HepG2 (cell line): ENCODE results near the gene DLEC1. TPM values are rescaled to one million over a fixed set of nuclear protein-coding genes. Genes with fewer than 3 reads are reported as not detected.

Experiments
- DNMT1 ChIP-seq: sonication (generic); formaldehyde crosslinking; IDR thresholded peaks from 2 replicates; pipeline ENCODE4 v1.5.1; 2020; ENCODE audit warnings: mild to moderate bottlenecking, missing genetic modification reagents
- MXD4 ChIP-seq: IDR thresholded peaks from 2 replicates; pipeline ENCODE4 v1.6.1; 2016; ENCODE audit warnings: mild to moderate bottlenecking, missing biosample characterization, missing genetic modification reagents
- NFYC ChIP-seq: IDR thresholded peaks from 2 replicates; pipeline ENCODE4 v1.6.1; 2016; ENCODE audit warnings: missing genetic modification reagents, missing compliant biosample characterization
- NR2F1 ChIP-seq, 2 experiments: fragments of 450-650 bp in 1 of 2; formaldehyde crosslinking in 1 of 2; IDR thresholded peaks; 2 replicates each; pipeline versions ENCODE4 v1.5.0 to v1.6.1; 2016 to 2020; ENCODE audit warnings: mild to moderate bottlenecking in 1 of 2, missing compliant biosample characterization in 1 of 2, missing genetic modification reagents in 1 of 2, moderate library complexity in 1 of 2
- PHF20 ChIP-seq: sonication (generic); formaldehyde crosslinking; IDR thresholded peaks from 2 replicates; pipeline ENCODE4 v1.5.0; 2020; ENCODE audit warnings: mild to moderate bottlenecking, missing genetic modification reagents
- PPARG ChIP-seq: conservative IDR thresholded peaks from 2 replicates; pipeline ENCODE4 v1.6.1; 2016; ENCODE audit warnings: missing biosample characterization, missing genetic modification reagents
- RAD21 ChIP-seq: fragments of 450-650 bp; formaldehyde crosslinking; IDR thresholded peaks from 2 replicates; pipeline ENCODE4 v1.5.0; 2020; ENCODE audit warnings: mild to moderate bottlenecking
- SAP130 ChIP-seq: IDR thresholded peaks from 2 replicates; pipeline ENCODE4 v1.6.1; 2016; ENCODE audit warnings: low read depth
- SNAPC2 ChIP-seq: sonication (generic); formaldehyde crosslinking; IDR thresholded peaks from 2 replicates; pipeline ENCODE4 v1.8.1; 2022; ENCODE audit warnings: mild to moderate bottlenecking, missing genetic modification reagents
- SRSF1 ChIP-seq: fragments of 200-400 bp; formaldehyde crosslinking; optimal IDR thresholded peaks from 2 replicates; pipeline ENCODE3; 2017; ENCODE audit warnings: mild to moderate bottlenecking, low read depth, low read length, moderate library complexity
- ZFP82 ChIP-seq: sonication (generic); formaldehyde crosslinking; IDR thresholded peaks from 2 replicates; pipeline ENCODE4 v1.5.1; 2020; ENCODE audit warnings: mild to moderate bottlenecking, missing genetic modification reagents, borderline replicate concordance
- ZNF256 ChIP-seq: sonication (generic); formaldehyde crosslinking; conservative IDR thresholded peaks from 2 replicates; pipeline ENCODE4 v1.4.0; 2020; ENCODE audit warnings: missing genetic modification reagents
- ZNF501 ChIP-seq: sonication (generic); formaldehyde crosslinking; IDR thresholded peaks from 2 replicates; pipeline ENCODE4 v1.5.1; 2020; ENCODE audit warnings: mild to moderate bottlenecking, moderate library complexity, missing genetic modification reagents
- ZNF564 ChIP-seq: sonication (generic); formaldehyde crosslinking; IDR thresholded peaks from 2 replicates; pipeline ENCODE4 v1.8.1; 2023; ENCODE audit warnings: mild to moderate bottlenecking, missing genetic modification reagents
- ZNF569 ChIP-seq: sonication (generic); formaldehyde crosslinking; IDR thresholded peaks from 2 replicates; pipeline ENCODE4 v1.5.0; 2020; ENCODE audit warnings: mild to moderate bottlenecking, missing genetic modification reagents, moderate library complexity, borderline replicate concordance
- ZNF674 ChIP-seq: sonication (generic); formaldehyde crosslinking; IDR thresholded peaks from 2 replicates; pipeline ENCODE4 v1.5.0; 2020; ENCODE audit warnings: low read depth, mild to moderate bottlenecking, missing genetic modification reagents
- polyA plus RNA-seq, 8 experiments: library from polyadenylated mRNA; depleted of rRNA in 3 of 8; stranded (reverse) in 7 of 8; unstranded in 1 of 8; fragments of >200 nt; fragmentation: Illumina TruSeq in 4 of 8; extraction: Trizol in 4 of 8; gene quantifications; 2 replicates each; pipeline versions ENCODE4 v1.2.1 to v1.2.3, GENCODE V29; 2011 to 2016; ENCODE audit warnings: low read depth in 4 of 8, missing spikeins in 1 of 8, mixed read lengths in 1 of 8; ENCODE audit not compliant: insufficient read depth in 1 of 8
- total RNA-seq, 5 experiments: library from RNA; depleted of rRNA; stranded (reverse); fragments of >200 nt; fragmentation: Illumina TruSeq; extraction: Trizol; gene quantifications; 2 replicates each; pipeline ENCODE4 v1.2.3, GENCODE V29; 2016; ENCODE audit warnings: low read depth in 1 of 5
- TF ChIP-seq, protein P1 (sequence below): sonication (generic); formaldehyde crosslinking; IDR thresholded peaks from 2 replicates; pipeline ENCODE4 v1.8.0; 2022; ENCODE audit warnings: mild to moderate bottlenecking, missing genetic modification reagents, borderline replicate concordance
- TF ChIP-seq, protein P2 (sequence below): sonication (generic); formaldehyde crosslinking; IDR thresholded peaks from 2 replicates; pipeline ENCODE4 v1.5.0; 2020; ENCODE audit warnings: mild to moderate bottlenecking, missing genetic modification reagents, moderate library complexity
- TF ChIP-seq, protein P3 (sequence below): sonication (generic); formaldehyde crosslinking; IDR thresholded peaks from 2 replicates; pipeline ENCODE4 v1.8.1; 2023; ENCODE audit warnings: missing genetic modification reagents, mild to moderate bottlenecking, borderline replicate concordance
- TF ChIP-seq, protein P4 (sequence below): sonication (generic); formaldehyde crosslinking; IDR thresholded peaks from 2 replicates; pipeline ENCODE4 v1.8.0; 2022; ENCODE audit warnings: mild to moderate bottlenecking, missing genetic modification reagents, moderate library complexity
- TF ChIP-seq, protein P5 (sequence below): sonication (generic); formaldehyde crosslinking; IDR thresholded peaks from 2 replicates; pipeline ENCODE4 v1.4.0; 2020; ENCODE audit warnings: missing genetic modification reagents

Gene DLEC1
- total and polyA plus RNA-seq, 2 of the 13 experiments (the other 11 are each of a cell fraction or from before 2014, with no cell fraction given), result 0.09 TPM; not detected in 1

DNA sequence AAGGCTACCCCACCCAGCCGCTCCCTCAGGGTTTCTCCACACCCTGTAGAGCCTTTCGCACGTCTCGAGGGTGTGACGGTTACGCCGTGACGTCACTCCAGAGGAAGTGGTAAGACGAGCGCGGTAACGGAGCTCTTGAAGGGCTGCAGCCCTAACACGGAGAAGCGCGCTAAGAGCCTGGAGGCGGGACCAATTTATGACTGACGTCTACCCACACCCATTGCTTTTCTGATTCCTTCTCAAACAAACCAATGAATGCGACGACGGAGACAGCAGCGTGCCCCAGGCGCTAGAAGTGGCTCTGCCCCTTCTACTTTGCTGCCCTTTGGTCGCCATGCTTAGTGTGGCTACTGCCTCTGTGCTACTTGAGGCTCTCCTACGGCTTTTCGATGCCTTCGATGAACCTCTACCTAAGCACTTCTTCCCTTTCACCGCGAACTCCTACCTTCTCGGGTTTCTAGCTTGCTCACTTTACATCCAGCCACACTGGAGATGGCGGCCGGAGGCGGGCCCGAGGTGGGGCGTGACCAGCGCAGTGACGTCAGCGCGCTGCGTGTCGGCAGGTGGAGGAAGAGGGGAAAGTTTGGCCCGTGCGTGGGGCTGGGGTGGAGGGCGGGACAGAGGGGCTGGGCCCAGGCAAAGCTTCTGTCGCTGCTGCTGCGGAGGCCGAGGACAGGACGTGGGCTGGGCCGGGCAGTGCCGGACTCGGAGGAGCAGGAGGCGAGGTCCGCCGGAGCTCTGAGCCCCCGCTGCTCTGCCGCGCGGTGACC is 126.1 kb downstream of the DLEC1 start, which contains the start of gene OXSR1 (continued):
- TF ChIP-seq NFYC (CRISPR knock-in tag), result peak; percentile 96
- TF ChIP-seq, protein P1, sequence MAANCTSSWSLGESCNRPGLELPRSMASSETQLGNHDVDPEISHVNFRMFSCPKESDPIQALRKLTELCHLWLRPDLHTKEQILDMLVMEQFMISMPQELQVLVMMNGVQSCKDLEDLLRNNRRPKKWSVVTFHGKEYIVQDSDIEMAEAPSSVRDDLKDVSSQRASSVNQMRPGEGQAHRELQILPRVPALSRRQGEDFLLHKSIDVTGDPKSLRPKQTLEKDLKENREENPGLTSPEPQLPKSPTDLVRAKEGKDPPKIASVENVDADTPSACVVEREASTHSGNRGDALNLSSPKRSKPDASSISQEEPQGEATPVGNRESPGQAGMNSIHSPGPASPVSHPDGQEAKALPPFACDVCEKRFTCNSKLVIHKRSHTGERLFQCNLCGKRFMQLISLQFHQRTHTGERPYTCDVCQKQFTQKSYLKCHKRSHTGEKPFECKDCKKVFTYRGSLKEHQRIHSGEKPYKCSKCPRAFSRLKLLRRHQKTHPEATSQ (CRISPR knock-in tag), result peak; percentile 17; the same call in 1 of the 2 replicates
- no peak for TF ChIP-seq ZNF674 (CRISPR knock-in tag)
- TF ChIP-seq NR2F1 (CRISPR knock-in tag; IDR thresholded peaks at IDR 0.05), result peak; percentile 45 to 51; a peak in 1 of 4 replicates
- TF ChIP-seq, protein P2, sequence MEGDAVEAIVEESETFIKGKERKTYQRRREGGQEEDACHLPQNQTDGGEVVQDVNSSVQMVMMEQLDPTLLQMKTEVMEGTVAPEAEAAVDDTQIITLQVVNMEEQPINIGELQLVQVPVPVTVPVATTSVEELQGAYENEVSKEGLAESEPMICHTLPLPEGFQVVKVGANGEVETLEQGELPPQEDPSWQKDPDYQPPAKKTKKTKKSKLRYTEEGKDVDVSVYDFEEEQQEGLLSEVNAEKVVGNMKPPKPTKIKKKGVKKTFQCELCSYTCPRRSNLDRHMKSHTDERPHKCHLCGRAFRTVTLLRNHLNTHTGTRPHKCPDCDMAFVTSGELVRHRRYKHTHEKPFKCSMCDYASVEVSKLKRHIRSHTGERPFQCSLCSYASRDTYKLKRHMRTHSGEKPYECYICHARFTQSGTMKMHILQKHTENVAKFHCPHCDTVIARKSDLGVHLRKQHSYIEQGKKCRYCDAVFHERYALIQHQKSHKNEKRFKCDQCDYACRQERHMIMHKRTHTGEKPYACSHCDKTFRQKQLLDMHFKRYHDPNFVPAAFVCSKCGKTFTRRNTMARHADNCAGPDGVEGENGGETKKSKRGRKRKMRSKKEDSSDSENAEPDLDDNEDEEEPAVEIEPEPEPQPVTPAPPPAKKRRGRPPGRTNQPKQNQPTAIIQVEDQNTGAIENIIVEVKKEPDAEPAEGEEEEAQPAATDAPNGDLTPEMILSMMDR (CRISPR knock-in tag), result 0 out of 2 replicates have a peak, but pooled peaks have one; percentile 0
- peak; percentile 62 for TF ChIP-seq PHF20 (CRISPR knock-in tag)
- TF ChIP-seq MXD4 (CRISPR knock-in tag), result peak; percentile 72; the same call in 1 of the 2 replicates
- no peak for TF ChIP-seq SRSF1
- peak; percentile 45; the same call in 1 of the 2 replicates for TF ChIP-seq ZNF564 (CRISPR knock-in tag)
- peak; percentile 67; the same call in 1 of the 2 replicates for TF ChIP-seq SNAPC2 (CRISPR knock-in tag)
- TF ChIP-seq, protein P3, sequence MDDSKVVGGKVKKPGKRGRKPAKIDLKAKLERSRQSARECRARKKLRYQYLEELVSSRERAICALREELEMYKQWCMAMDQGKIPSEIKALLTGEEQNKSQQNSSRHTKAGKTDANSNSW (CRISPR knock-in tag), result 0 out of 2 replicates have a peak, but pooled peaks have one; percentile 5
- peak; percentile 29; the same call in 1 of the 2 replicates for TF ChIP-seq ZFP82
- no peak; the same call in none of the 2 replicates for TF ChIP-seq DNMT1 (CRISPR knock-in tag)
- TF ChIP-seq PPARG (CRISPR knock-in tag), result peak; percentile 96; the same call in 1 of the 2 replicates
- TF ChIP-seq, protein P4, sequence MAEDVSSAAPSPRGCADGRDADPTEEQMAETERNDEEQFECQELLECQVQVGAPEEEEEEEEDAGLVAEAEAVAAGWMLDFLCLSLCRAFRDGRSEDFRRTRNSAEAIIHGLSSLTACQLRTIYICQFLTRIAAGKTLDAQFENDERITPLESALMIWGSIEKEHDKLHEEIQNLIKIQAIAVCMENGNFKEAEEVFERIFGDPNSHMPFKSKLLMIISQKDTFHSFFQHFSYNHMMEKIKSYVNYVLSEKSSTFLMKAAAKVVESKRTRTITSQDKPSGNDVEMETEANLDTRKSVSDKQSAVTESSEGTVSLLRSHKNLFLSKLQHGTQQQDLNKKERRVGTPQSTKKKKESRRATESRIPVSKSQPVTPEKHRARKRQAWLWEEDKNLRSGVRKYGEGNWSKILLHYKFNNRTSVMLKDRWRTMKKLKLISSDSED (CRISPR knock-in tag), result no peak
- peak; percentile 82 for TF ChIP-seq SAP130 (CRISPR knock-in tag)
- TF ChIP-seq, protein P5, sequence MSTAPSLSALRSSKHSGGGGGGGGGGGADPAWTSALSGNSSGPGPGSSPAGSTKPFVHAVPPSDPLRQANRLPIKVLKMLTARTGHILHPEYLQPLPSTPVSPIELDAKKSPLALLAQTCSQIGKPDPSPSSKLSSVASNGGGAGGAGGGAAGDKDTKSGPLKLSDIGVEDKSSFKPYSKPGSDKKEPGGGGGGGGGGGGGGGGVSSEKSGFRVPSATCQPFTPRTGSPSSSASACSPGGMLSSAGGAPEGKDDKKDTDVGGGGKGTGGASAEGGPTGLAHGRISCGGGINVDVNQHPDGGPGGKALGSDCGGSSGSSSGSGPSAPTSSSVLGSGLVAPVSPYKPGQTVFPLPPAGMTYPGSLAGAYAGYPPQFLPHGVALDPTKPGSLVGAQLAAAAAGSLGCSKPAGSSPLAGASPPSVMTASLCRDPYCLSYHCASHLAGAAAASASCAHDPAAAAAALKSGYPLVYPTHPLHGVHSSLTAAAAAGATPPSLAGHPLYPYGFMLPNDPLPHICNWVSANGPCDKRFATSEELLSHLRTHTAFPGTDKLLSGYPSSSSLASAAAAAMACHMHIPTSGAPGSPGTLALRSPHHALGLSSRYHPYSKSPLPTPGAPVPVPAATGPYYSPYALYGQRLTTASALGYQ (CRISPR knock-in tag), result 0 out of 2 replicates have a peak, but pooled peaks have one; percentile 35
- peak; percentile 85; the same call in 1 of the 2 replicates for TF ChIP-seq ZNF256 (CRISPR knock-in tag)
- peak; percentile 78; the same call in 1 of the 2 replicates for TF ChIP-seq ZNF501 (CRISPR knock-in tag)
- TF ChIP-seq RAD21 (CRISPR knock-in tag), result 0 out of 2 replicates have a peak, but pooled peaks have one; percentile 8
- 0 out of 2 replicates have a peak, but pooled peaks have one; percentile 26 for TF ChIP-seq ZNF569 (CRISPR knock-in tag)
